Fibroblast of lung (primary cell): ENCODE data around the gene DIAPH3.

Source experiments
- EZH2 ChIP-seq: IDR thresholded peaks from 2 replicates; pipeline ENCODE4 v1.5.1; 2012; ENCODE audit warnings: low read length, control low read depth, mild to moderate bottlenecking; ENCODE audit errors: missing control alignments
- TF ChIP-seq, protein P1 (sequence below), 2 donors: IDR thresholded peaks in 1 of 2; conservative IDR thresholded peaks in 1 of 2; 1 replicate in 1 of 2; 2 replicates in 1 of 2; pipeline ENCODE4 v1.5.1; 2011 to 2012; ENCODE audit warnings: low read length in 2 of 2, control low read depth in 1 of 2, inconsistent platforms in 1 of 2, low read depth in 1 of 2, mild to moderate bottlenecking in 1 of 2

DNA sequence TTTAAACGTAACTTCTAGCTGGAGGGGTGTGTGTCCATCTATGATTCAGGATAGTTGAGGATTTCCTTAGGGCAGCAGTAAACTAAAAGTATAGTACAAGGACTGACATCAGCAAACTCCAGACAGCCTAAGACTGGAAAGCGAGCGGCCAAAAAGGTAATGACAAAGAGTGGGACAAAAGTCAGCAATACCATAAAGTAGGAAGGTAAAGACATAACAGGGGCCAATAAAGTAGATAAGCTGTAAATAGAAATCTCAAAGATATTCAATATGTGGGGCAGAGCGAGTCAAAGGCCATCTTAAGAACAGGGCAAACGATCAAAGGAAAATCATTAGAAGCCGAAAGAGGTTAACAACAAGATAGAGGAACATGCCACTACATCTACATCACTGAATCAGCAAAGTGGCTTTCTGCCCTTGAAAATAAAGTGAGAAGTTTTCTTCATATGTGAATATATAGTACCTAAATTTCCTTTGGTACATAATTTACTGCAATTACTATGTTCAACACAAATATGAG is 167.2 kb downstream of the DIAPH3 start:
- TF ChIP-seq, protein P1, sequence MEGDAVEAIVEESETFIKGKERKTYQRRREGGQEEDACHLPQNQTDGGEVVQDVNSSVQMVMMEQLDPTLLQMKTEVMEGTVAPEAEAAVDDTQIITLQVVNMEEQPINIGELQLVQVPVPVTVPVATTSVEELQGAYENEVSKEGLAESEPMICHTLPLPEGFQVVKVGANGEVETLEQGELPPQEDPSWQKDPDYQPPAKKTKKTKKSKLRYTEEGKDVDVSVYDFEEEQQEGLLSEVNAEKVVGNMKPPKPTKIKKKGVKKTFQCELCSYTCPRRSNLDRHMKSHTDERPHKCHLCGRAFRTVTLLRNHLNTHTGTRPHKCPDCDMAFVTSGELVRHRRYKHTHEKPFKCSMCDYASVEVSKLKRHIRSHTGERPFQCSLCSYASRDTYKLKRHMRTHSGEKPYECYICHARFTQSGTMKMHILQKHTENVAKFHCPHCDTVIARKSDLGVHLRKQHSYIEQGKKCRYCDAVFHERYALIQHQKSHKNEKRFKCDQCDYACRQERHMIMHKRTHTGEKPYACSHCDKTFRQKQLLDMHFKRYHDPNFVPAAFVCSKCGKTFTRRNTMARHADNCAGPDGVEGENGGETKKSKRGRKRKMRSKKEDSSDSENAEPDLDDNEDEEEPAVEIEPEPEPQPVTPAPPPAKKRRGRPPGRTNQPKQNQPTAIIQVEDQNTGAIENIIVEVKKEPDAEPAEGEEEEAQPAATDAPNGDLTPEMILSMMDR (conservative IDR thresholded peaks at IDR 0.05 in 1 of 2, IDR thresholded peaks at IDR 0.05 in 1 of 2; ENCODE audit: low read depth in 1 of 2, low read length in 2 of 2), result no peak
- TF ChIP-seq EZH2, result no peak
